ENCODE results near the gene PLA2G4E. TPM values are rescaled to one million over a fixed set of nuclear protein-coding genes. Genes with fewer than 3 reads are reported as not detected.

Gene PLA2G4E
- polyA plus RNA-seq, 3 donors = not detected

DNA sequence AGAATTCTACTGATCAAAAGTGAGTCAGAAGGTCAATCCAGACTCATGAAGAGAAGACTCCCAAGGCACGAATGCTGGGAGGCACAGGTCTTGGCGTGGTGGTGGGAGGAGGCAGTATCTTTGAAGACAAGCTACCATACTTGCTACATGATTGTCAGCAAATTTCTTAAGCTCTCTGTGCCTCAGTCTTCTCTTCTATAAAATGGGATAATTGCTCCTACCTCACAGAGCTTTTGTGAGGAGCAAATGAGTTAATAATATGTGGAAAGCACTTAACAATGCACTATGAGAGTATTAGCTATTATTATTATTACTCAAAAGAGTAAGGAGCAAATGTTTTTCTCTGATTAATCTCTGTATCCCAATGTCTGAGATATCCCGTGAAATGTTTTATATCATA, 84.7 kb downstream of the PLA2G4E start:
- peak overlapping the region; percentile 23 for H3K4me2 ChIP-seq (replicated peaks; ENCODE audit: extremely low read depth, low read length, poor library complexity, severe bottlenecking)
- Mint-ChIP-seq H3K9me3 (peaks cover 0 to 2% (median 0%) of the 10 kb centered on the region in 7 donors), H3K27ac (peak overlapping the region; percentile 88 to 98 (median 94)), H3K27me3 (ENCODE audit: low read depth in 3 of 3) (peaks cover 0 to 3% (median 0%) of the 10 kb centered on the region in 3 donors), H3K4me3 (no peak overlapping the region), H3K4me1 (peaks cover 55% of the 10 kb centered on the region), H3K36me3 (peaks cover 75 to 80% of the 10 kb centered on the region in 2 donors)
- WGBS (ENCODE audit: insufficient coverage) = 100% methylated on average over 1 of the region's 3 CpGs
- no peak for TF ChIP-seq CTCF (IDR thresholded peaks at IDR 0.05)
- no peaks in the 10 kb centered on the region for H3K9me3 ChIP-seq (replicated peaks in 1 of 2; ENCODE audit: control insufficient read depth in 1 of 2, insufficient read depth in 1 of 2, low read length in 2 of 2)
- no peak overlapping the region for H2AFZ ChIP-seq (ENCODE audit: insufficient read depth, low read depth, low read length, poor library complexity, severe bottlenecking)
- no peak overlapping the region for H3K4me3 ChIP-seq (replicated peaks in 1 of 3; ENCODE audit: low read depth in 2 of 3, low read length in 3 of 3)
- peaks cover 37% of the 10 kb centered on the region for H3K79me2 ChIP-seq (ENCODE audit: insufficient read depth, low read length)
- DNase-seq = no peak
- H3K4me1 ChIP-seq (ENCODE audit: control insufficient read depth in 1 of 2, insufficient read depth in 2 of 2, low read length in 2 of 2) = peaks cover 37 to 60% of the 10 kb centered on the region in 2 donors
- peak overlapping the region in 1 of 2 donors; percentile 82 for H3K27ac ChIP-seq (ENCODE audit: low read depth in 1 of 2, low read length in 2 of 2)
- intact Hi-C loops (cut with micrococcal nuclease) = loop anchor here (2.0 to 5.0 kb wide), 2 partner anchors 33 to 36 kb away; partner anchors contain the start of gene EHD4 (in 1 of the 2)
- no peak overlapping the region for H3K9ac ChIP-seq (ENCODE audit: insufficient read depth, low read length, poor library complexity, severe bottlenecking)
- no peaks in the 10 kb centered on the region for H3K27me3 ChIP-seq (ENCODE audit: control insufficient read depth in 2 of 2, insufficient read depth in 2 of 2, low read length in 2 of 2)
- no peaks in the 10 kb centered on the region for H4K20me1 ChIP-seq (ENCODE audit: insufficient read depth, low read length)
- H3K36me3 ChIP-seq (replicated peaks in 1 of 2; ENCODE audit: control insufficient read depth in 1 of 2, insufficient read depth in 2 of 2, low read length in 2 of 2) = peaks cover 13 to 52% of the 10 kb centered on the region in 2 donors

GRCh38 chr15:41935566-41936020, 85.2 kb downstream of the PLA2G4E start:
- Histone ChIP-seq H3K9ac (ENCODE audit: insufficient read depth, low read length, poor library complexity, severe bottlenecking) (no peak overlapping the region), H3K9me3 (replicated peaks in 1 of 2; ENCODE audit: control insufficient read depth in 1 of 2, insufficient read depth in 1 of 2, low read length in 2 of 2) (no peaks in the 10 kb centered on the region), H3K36me3 (replicated peaks in 1 of 2; ENCODE audit: control insufficient read depth in 1 of 2, insufficient read depth in 2 of 2, low read length in 2 of 2) (peaks cover 11 to 47% of the 10 kb centered on the region in 2 donors), H3K27ac (ENCODE audit: low read depth in 1 of 2, low read length in 2 of 2) (peak overlapping the region in 1 of 2 donors; percentile 82), H3K79me2 (ENCODE audit: insufficient read depth, low read length) (peaks cover 37% of the 10 kb centered on the region), H2AFZ (ENCODE audit: insufficient read depth, low read depth, low read length, poor library complexity, severe bottlenecking) (no peak overlapping the region), H3K4me1 (ENCODE audit: control insufficient read depth in 1 of 2, insufficient read depth in 2 of 2, low read length in 2 of 2) (peaks cover 43 to 66% of the 10 kb centered on the region in 2 donors), H4K20me1 (ENCODE audit: insufficient read depth, low read length) (no peaks in the 10 kb centered on the region), H3K4me2 (replicated peaks; ENCODE audit: extremely low read depth, low read length, poor library complexity, severe bottlenecking) (no peak overlapping the region), H3K27me3 (ENCODE audit: control insufficient read depth in 2 of 2, insufficient read depth in 2 of 2, low read length in 2 of 2) (no peaks in the 10 kb centered on the region), H3K4me3 (replicated peaks in 1 of 3; ENCODE audit: low read depth in 2 of 3, low read length in 3 of 3) (no peak overlapping the region)
- DNase-seq = no peak
- no peak overlapping the region for H3K4me3 Mint-ChIP-seq
- H3K36me3 Mint-ChIP-seq = peaks cover 70 to 74% of the 10 kb centered on the region in 2 donors
- peak overlapping the region; percentile 78 to 98 (median 88) for H3K27ac Mint-ChIP-seq
- peaks cover 0 to 3% (median 0%) of the 10 kb centered on the region in 3 donors for H3K27me3 Mint-ChIP-seq (ENCODE audit: low read depth in 3 of 3)
- WGBS (ENCODE audit: insufficient coverage) = 78% methylated on average over 3 of the region's 5 CpGs
- peaks cover 59% of the 10 kb centered on the region for H3K4me1 Mint-ChIP-seq
- no peak for TF ChIP-seq CTCF (IDR thresholded peaks at IDR 0.05)
- intact Hi-C loops (cut with micrococcal nuclease) = loop anchor here (2.0 to 5.0 kb wide), 2 partner anchors 33 to 37 kb away; partner anchors contain the start of gene EHD4 (in 1 of the 2)
- H3K9me3 Mint-ChIP-seq = peaks cover 0 to 2% (median 0%) of the 10 kb centered on the region in 7 donors

All from CD14-positive monocyte (primary cell).